ENCODE data around the gene C10orf120. TPM values are rescaled to one million over a fixed set of nuclear protein-coding genes. Genes with fewer than 3 reads are reported as not detected.

C10orf120 gene
- total RNA-seq, 1 donor from 2014 or later, result not detected

DNA sequence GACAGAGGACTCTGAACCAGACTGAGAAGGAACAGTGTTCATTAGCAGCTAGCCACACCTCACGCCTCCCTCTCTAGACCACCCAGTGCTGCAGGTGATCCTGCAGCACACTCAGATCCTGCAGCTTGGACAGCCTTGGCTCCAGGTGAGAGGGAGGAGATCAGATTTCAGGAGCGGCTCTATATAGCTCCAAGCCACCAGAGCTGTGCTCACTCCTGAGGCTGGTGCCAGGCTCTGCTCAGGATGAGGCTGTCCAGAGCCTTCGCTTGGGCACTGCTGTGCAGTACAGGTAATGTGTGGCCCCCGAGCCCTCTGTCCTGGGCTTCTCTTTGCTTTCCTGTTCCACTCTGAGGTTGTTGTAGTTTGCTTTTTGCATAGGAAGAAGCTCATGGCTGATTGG, 42.4 kb downstream of the C10orf120 start:
- no peak overlapping the region for H3K4me3 Mint-ChIP-seq (ENCODE audit: unreplicated experiment)
- no peak for DNase-seq (ENCODE audit: extremely low spot score, unreplicated experiment)
- no peaks in the 10 kb centered on the region for H3K4me1 Mint-ChIP-seq (ENCODE audit: unreplicated experiment)
- TF ChIP-seq, protein P1, sequence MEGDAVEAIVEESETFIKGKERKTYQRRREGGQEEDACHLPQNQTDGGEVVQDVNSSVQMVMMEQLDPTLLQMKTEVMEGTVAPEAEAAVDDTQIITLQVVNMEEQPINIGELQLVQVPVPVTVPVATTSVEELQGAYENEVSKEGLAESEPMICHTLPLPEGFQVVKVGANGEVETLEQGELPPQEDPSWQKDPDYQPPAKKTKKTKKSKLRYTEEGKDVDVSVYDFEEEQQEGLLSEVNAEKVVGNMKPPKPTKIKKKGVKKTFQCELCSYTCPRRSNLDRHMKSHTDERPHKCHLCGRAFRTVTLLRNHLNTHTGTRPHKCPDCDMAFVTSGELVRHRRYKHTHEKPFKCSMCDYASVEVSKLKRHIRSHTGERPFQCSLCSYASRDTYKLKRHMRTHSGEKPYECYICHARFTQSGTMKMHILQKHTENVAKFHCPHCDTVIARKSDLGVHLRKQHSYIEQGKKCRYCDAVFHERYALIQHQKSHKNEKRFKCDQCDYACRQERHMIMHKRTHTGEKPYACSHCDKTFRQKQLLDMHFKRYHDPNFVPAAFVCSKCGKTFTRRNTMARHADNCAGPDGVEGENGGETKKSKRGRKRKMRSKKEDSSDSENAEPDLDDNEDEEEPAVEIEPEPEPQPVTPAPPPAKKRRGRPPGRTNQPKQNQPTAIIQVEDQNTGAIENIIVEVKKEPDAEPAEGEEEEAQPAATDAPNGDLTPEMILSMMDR (IDR thresholded peaks at IDR 0.05), result no peak
- H3K27me3 Mint-ChIP-seq (ENCODE audit: unreplicated experiment), result peaks cover 32% of the 10 kb centered on the region
- no peaks in the 10 kb centered on the region for H3K9me3 Mint-ChIP-seq (ENCODE audit: unreplicated experiment)
- H3K27ac Mint-ChIP-seq (ENCODE audit: unreplicated experiment), result no peak overlapping the region
- H3K36me3 Mint-ChIP-seq (ENCODE audit: unreplicated experiment), result no peaks in the 10 kb centered on the region

GRCh38 chr10:122656741-122657140, 42.9 kb downstream of the C10orf120 start:
- no peak for DNase-seq (ENCODE audit: extremely low spot score, unreplicated experiment)
- TF ChIP-seq, protein P1 (IDR thresholded peaks at IDR 0.05), result no peak
- H3K9me3 Mint-ChIP-seq (ENCODE audit: unreplicated experiment), result no peaks in the 10 kb centered on the region
- no peak overlapping the region for H3K4me3 Mint-ChIP-seq (ENCODE audit: unreplicated experiment)
- no peaks in the 10 kb centered on the region for H3K36me3 Mint-ChIP-seq (ENCODE audit: unreplicated experiment)
- H3K27ac Mint-ChIP-seq (ENCODE audit: unreplicated experiment), result no peak overlapping the region
- no peaks in the 10 kb centered on the region for H3K4me1 Mint-ChIP-seq (ENCODE audit: unreplicated experiment)
- H3K27me3 Mint-ChIP-seq (ENCODE audit: unreplicated experiment), result peaks cover 36% of the 10 kb centered on the region

- Mint-ChIP-seq H3K27me3 (ENCODE audit: unreplicated experiment) (peaks cover 41% of the 10 kb centered on the region), H3K9me3 (ENCODE audit: unreplicated experiment) (no peaks in the 10 kb centered on the region), H3K4me1 (ENCODE audit: unreplicated experiment) (no peaks in the 10 kb centered on the region)
These were observed 43.3 kb downstream of the C10orf120 start for GRCh38 chr10:122656308-122656705.

GRCh38 chr10:122655524-122656307, 43.9 kb downstream of the C10orf120 start:
- Mint-ChIP-seq H3K27me3 (ENCODE audit: unreplicated experiment) (peaks cover 45% of the 10 kb centered on the region), H3K27ac (ENCODE audit: unreplicated experiment) (no peak overlapping the region), H3K36me3 (ENCODE audit: unreplicated experiment) (no peaks in the 10 kb centered on the region), H3K4me1 (ENCODE audit: unreplicated experiment) (no peaks in the 10 kb centered on the region), H3K4me3 (ENCODE audit: unreplicated experiment) (no peak overlapping the region), H3K9me3 (ENCODE audit: unreplicated experiment) (no peaks in the 10 kb centered on the region)
- DNase-seq (ENCODE audit: extremely low spot score, unreplicated experiment), result no peak
- TF ChIP-seq, protein P1 (IDR thresholded peaks at IDR 0.05), result no peak

More at GRCh38 chr10:122656308-122656705, 43.3 kb downstream of the C10orf120 start:
- no peak overlapping the region for H3K4me3 Mint-ChIP-seq (ENCODE audit: unreplicated experiment)
- TF ChIP-seq, protein P1 (IDR thresholded peaks at IDR 0.05), result no peak
- H3K27ac Mint-ChIP-seq (ENCODE audit: unreplicated experiment), result no peak overlapping the region
- no peaks in the 10 kb centered on the region for H3K36me3 Mint-ChIP-seq (ENCODE audit: unreplicated experiment)
- no peak for DNase-seq (ENCODE audit: extremely low spot score, unreplicated experiment)

GRCh38 chr10:122650331-122650730, 49.3 kb downstream of the C10orf120 start:
- no peak for DNase-seq (ENCODE audit: extremely low spot score, unreplicated experiment)
- no peak overlapping the region for H3K4me3 Mint-ChIP-seq (ENCODE audit: unreplicated experiment)
- no peaks in the 10 kb centered on the region for H3K9me3 Mint-ChIP-seq (ENCODE audit: unreplicated experiment)
- H3K4me1 Mint-ChIP-seq (ENCODE audit: unreplicated experiment), result no peaks in the 10 kb centered on the region
- H3K27me3 Mint-ChIP-seq (ENCODE audit: unreplicated experiment), result peaks cover 37% of the 10 kb centered on the region
- H3K36me3 Mint-ChIP-seq (ENCODE audit: unreplicated experiment), result no peaks in the 10 kb centered on the region
- no peak overlapping the region for H3K27ac Mint-ChIP-seq (ENCODE audit: unreplicated experiment)
- TF ChIP-seq, protein P1 (IDR thresholded peaks at IDR 0.05), result no peak
